GM21529 (cell line): Measurements from ENCODE around the gene CASZ1.

Source experiments
- ATAC-seq: cut with Tn5 transposase; IDR thresholded peaks from one replicate; pipeline ENCODE4 v1.9.1; 2021; ENCODE audit not compliant: unreplicated experiment

The CASZ1 gene

DNA sequence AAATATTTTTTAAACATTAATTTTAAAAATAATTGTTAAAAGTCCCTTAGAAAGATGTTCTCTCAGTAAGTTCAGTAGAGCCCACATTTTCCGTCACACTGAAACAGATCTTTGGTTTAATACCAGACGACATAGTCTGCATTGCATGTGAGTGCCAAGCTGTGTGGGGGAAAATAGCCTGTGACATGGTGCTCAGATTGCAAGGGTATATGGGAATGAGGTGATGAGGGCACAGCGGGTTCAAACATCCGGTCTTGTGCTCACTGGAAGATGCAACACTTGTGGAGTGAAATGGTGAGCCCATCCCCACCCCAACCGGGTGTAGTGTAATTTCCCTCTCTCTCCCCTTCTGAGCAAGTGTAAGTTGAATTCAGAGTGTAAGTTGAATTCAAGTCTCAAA is 207.4 kb downstream of the CASZ1 start:
- no peak for ATAC-seq

DNA sequence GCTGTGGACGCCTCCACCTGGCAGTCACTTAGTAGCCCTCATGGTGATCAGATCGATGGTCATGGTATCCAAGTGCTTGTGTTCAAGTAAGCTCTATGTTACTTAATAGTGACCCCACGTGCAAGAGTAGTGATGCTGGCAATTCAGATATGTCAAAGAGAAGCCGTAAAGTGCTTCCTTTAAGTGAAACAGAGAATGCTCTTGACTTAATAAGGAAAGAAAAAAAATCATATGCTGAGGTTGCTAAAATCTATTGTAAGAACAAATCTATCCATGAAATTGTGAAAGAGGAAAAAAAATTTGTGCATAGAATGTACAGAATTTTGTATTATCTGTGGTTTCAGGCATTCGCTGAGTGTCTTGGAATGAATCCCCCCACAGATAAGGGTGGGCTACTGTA is 207.8 kb downstream of the CASZ1 start:
- ATAC-seq = no peak
